22Rv1 (cell line): ENCODE results near the gene TCEA3.

Experiments used
- H3K27ac ChIP-seq: fragments of 450-650 bp; 2 replicates; pipeline ENCODE4 v1.5.1; 2017
- CTCF ChIP-seq: fragments of 450-650 bp; IDR thresholded peaks from 2 replicates; pipeline ENCODE4 v1.5.1; 2017; ENCODE audit warnings: mild to moderate bottlenecking
- ZFX ChIP-seq: fragments of 450-650 bp; IDR thresholded peaks from 2 replicates; pipeline ENCODE4 v1.6.1; 2017; ENCODE audit warnings: antibody characterized with exemption, borderline replicate concordance

TCEA3 gene

GRCh38 chr1:23466423-23466989 is 42.0 kb upstream of the TCEA3 start:
- TF ChIP-seq ZFX (no peak), CTCF (no peak)
- no peak overlapping the region for H3K27ac ChIP-seq

- no peak overlapping the region for H3K27ac ChIP-seq
- no peak for TF ChIP-seq CTCF
- no peak for TF ChIP-seq ZFX
These were observed 38.7 kb upstream of the TCEA3 start for GRCh38 chr1:23463286-23463685.

- no peak for TF ChIP-seq ZFX
- no peak for TF ChIP-seq CTCF
These were observed 38.2 kb upstream of the TCEA3 start for GRCh38 chr1:23462766-23463165.

GRCh38 chr1:23461050-23461449 is 36.5 kb upstream of the TCEA3 start:
- TF ChIP-seq CTCF (no peak), ZFX (no peak)
- H3K27ac ChIP-seq: no peak overlapping the region

More at GRCh38 chr1:23462766-23463165, 38.2 kb upstream of the TCEA3 start:
- no peak overlapping the region for H3K27ac ChIP-seq

- TF ChIP-seq CTCF (no peak), ZFX (no peak)
- no peak overlapping the region for H3K27ac ChIP-seq
These were observed 36.0 kb upstream of the TCEA3 start for GRCh38 chr1:23460519-23460918.

- no peak for TF ChIP-seq CTCF
- TF ChIP-seq ZFX: no peak
- 0 out of 2 replicates have a peak overlapping the region, but pooled peaks have one; percentile 23 for H3K27ac ChIP-seq
These were observed 34.8 kb upstream of the TCEA3 start for GRCh38 chr1:23459338-23459757.

- no peak for TF ChIP-seq ZFX
- no peak for TF ChIP-seq CTCF
- H3K27ac ChIP-seq: no peak overlapping the region
These were observed 31.7 kb upstream of the TCEA3 start for GRCh38 chr1:23456226-23456625.
